ENCODE measurements around the gene CD300C.
"Not testable (repeated sequence)": the region's sequence is repeated elsewhere in the genome, so short reads cannot be mapped to it uniquely, and the experiment has no call there.

DNA sequence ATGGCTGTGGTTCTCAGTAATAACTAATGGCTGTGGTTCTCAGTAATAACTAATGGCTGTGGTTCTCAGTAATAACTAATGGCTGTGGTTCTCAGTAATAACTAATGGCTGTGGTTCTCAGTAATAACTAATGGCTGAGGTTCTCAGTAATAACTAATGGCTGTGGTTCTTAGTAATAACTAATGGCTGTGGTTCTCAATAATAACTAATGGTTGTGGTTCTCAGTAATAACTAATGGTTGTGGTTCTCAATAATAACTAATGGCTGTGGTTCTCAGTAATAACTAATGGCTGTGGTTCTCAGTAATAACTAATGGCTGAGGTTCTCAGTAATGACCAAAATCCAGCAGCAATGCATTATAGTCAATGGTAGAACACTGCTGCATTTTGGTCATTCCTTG is 27.7 kb upstream of the CD300C start:
- not testable (repeated sequence) for TF ChIP-seq POLR2A (IDR thresholded peaks at IDR 0.05); POLR2AphosphoS5 (IDR thresholded peaks at IDR 0.05; ENCODE audit: insufficient read depth in 1 of 2, low read depth in 1 of 2)

Data from vagina (tissue), 2 donors.